Measurements from ENCODE around the gene NWD2. TPM values are rescaled to one million over a fixed set of nuclear protein-coding genes. Genes with fewer than 3 reads are reported as not detected.

Gene NWD2
- total RNA-seq, 1 experiment from 2014 or later = not detected

DNA sequence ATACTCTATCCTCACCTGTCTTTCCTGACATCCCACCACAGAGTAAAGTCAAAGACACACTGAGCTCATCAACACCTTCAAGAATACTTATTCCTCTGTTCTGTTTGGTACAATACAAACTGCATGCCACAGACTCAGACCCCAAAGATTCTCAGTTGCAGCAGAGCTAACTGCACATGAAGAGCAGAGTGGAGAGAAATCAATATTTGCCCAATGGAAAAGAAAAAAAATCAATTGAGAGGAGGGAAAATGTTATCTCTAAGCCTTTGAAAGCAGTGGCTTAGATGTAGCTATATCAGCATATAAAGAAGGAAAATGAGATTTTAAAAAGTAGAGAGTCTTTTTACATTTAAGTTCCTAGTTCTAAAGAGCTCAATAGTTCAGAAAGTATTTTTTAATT, 180.2 kb downstream of the NWD2 start:
- H3K4me3 ChIP-seq (replicated peaks in 1 of 2; ENCODE audit: low read depth in 1 of 2, low read length in 2 of 2) = no peak overlapping the region
- H3K9me3 ChIP-seq (ENCODE audit: control insufficient read depth in 1 of 2, insufficient read depth in 1 of 2, low read depth in 1 of 2, low read length in 2 of 2) = no peaks in the 10 kb centered on the region
- intact Hi-C loops (cut with micrococcal nuclease) = no loop called here
- no peak overlapping the region for H3K27ac ChIP-seq (ENCODE audit: low read depth, low read length)
- no peaks in the 10 kb centered on the region for H3K4me1 ChIP-seq (ENCODE audit: control insufficient read depth in 1 of 2, insufficient read depth in 2 of 2, low read length in 2 of 2)
- ChIA-PET CTCF (no interaction called here), RAD21 (ENCODE audit: low non-redundant PET in 1 of 2, low total read pairs in 2 of 2, uncharacterized antibody in 2 of 2, unreplicated experiment in 2 of 2) (no interaction called here), POLR2A (no interaction called here)
- BruUV-seq (replicated peaks) = no TSS peak
- H3K27me3 ChIP-seq (ENCODE audit: insufficient read depth, low read length) = no peaks in the 10 kb centered on the region
- ATAC-seq (no peak), DNase-seq (ENCODE audit: low read depth, low spot score) (no peak)
- no peaks in the 10 kb centered on the region for H3K9me2 ChIP-seq (ENCODE audit: insufficient read depth)
- no peak for TF ChIP-seq POLR2AphosphoS5 (IDR thresholded peaks at IDR 0.05; ENCODE audit: low read depth, low read length)
- no peak for TF ChIP-seq EZH2phosphoT487 (IDR thresholded peaks at IDR 0.05; ENCODE audit: borderline replicate concordance)
- TF ChIP-seq SRF (IDR thresholded peaks at IDR 0.05; ENCODE audit: low read depth) = no peak
- no peak for TF ChIP-seq ZFX (IDR thresholded peaks at IDR 0.05)
- TF ChIP-seq, protein P1, sequence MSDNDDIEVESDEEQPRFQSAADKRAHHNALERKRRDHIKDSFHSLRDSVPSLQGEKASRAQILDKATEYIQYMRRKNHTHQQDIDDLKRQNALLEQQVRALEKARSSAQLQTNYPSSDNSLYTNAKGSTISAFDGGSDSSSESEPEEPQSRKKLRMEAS (IDR thresholded peaks at IDR 0.05) = no peak
- no peak for TF ChIP-seq JUND (IDR thresholded peaks at IDR 0.05)
- TF ChIP-seq POLR2A (IDR thresholded peaks at IDR 0.05; ENCODE audit: borderline replicate concordance, extremely low read depth, insufficient read depth, insufficient read length) = no peak
- TF ChIP-seq RAD21 (IDR thresholded peaks at IDR 0.05; ENCODE audit: low read depth) = no peak
- TF ChIP-seq ELF1 (IDR thresholded peaks at IDR 0.05; ENCODE audit: borderline replicate concordance, low read depth) = no peak
- no peak for TF ChIP-seq TCF7L2 (IDR thresholded peaks at IDR 0.05; ENCODE audit: borderline replicate concordance, extremely low read depth, insufficient read depth, insufficient read length)
- TF ChIP-seq SP1 (IDR thresholded peaks at IDR 0.05; ENCODE audit: low read depth) = no peak
- TF ChIP-seq SIN3A (IDR thresholded peaks at IDR 0.05; ENCODE audit: low read depth) = no peak
- TF ChIP-seq ZNF274 (IDR thresholded peaks at IDR 0.05; ENCODE audit: low read depth, low read length) = no peak
- TF ChIP-seq CEBPB (IDR thresholded peaks at IDR 0.05; ENCODE audit: low read depth) = no peak
- TF ChIP-seq, protein P2, sequence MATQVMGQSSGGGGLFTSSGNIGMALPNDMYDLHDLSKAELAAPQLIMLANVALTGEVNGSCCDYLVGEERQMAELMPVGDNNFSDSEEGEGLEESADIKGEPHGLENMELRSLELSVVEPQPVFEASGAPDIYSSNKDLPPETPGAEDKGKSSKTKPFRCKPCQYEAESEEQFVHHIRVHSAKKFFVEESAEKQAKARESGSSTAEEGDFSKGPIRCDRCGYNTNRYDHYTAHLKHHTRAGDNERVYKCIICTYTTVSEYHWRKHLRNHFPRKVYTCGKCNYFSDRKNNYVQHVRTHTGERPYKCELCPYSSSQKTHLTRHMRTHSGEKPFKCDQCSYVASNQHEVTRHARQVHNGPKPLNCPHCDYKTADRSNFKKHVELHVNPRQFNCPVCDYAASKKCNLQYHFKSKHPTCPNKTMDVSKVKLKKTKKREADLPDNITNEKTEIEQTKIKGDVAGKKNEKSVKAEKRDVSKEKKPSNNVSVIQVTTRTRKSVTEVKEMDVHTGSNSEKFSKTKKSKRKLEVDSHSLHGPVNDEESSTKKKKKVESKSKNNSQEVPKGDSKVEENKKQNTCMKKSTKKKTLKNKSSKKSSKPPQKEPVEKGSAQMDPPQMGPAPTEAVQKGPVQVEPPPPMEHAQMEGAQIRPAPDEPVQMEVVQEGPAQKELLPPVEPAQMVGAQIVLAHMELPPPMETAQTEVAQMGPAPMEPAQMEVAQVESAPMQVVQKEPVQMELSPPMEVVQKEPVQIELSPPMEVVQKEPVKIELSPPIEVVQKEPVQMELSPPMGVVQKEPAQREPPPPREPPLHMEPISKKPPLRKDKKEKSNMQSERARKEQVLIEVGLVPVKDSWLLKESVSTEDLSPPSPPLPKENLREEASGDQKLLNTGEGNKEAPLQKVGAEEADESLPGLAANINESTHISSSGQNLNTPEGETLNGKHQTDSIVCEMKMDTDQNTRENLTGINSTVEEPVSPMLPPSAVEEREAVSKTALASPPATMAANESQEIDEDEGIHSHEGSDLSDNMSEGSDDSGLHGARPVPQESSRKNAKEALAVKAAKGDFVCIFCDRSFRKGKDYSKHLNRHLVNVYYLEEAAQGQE (IDR thresholded peaks at IDR 0.05; ENCODE audit: low read depth) = no peak
- no peak for TF ChIP-seq CBX3 (IDR thresholded peaks at IDR 0.05; ENCODE audit: low read depth)
- no peak for TF ChIP-seq EZH2 (IDR thresholded peaks at IDR 0.05)
- TF ChIP-seq, protein P3, sequence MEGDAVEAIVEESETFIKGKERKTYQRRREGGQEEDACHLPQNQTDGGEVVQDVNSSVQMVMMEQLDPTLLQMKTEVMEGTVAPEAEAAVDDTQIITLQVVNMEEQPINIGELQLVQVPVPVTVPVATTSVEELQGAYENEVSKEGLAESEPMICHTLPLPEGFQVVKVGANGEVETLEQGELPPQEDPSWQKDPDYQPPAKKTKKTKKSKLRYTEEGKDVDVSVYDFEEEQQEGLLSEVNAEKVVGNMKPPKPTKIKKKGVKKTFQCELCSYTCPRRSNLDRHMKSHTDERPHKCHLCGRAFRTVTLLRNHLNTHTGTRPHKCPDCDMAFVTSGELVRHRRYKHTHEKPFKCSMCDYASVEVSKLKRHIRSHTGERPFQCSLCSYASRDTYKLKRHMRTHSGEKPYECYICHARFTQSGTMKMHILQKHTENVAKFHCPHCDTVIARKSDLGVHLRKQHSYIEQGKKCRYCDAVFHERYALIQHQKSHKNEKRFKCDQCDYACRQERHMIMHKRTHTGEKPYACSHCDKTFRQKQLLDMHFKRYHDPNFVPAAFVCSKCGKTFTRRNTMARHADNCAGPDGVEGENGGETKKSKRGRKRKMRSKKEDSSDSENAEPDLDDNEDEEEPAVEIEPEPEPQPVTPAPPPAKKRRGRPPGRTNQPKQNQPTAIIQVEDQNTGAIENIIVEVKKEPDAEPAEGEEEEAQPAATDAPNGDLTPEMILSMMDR (IDR thresholded peaks at IDR 0.05 in 2 of 3, conservative IDR thresholded peaks at IDR 0.05 in 1 of 3; ENCODE audit: borderline replicate concordance in 1 of 3, insufficient read depth in 1 of 3, low read depth in 2 of 3, low read length in 2 of 3) = no peak
- no peak for TF ChIP-seq EGR1 (IDR thresholded peaks at IDR 0.05; ENCODE audit: low read depth)
- no peaks in the 10 kb centered on the region for H3K36me3 ChIP-seq (ENCODE audit: control insufficient read depth in 1 of 2, insufficient read depth in 2 of 2, low read length in 2 of 2)
- no peak overlapping the region for H2AFZ ChIP-seq (ENCODE audit: low read depth, low read length, poor library complexity, severe bottlenecking)
- H4K20me1 ChIP-seq (ENCODE audit: insufficient read depth) = no peaks in the 10 kb centered on the region
- H3K9ac ChIP-seq (ENCODE audit: low read length) = no peak overlapping the region
- H3K79me2 ChIP-seq (ENCODE audit: insufficient read depth, low read length) = no peaks in the 10 kb centered on the region
- no peak overlapping the region for H3K4me2 ChIP-seq (ENCODE audit: low read length)

Measured in HCT116 (cell line).